AG04450 (cell line): Measurements from ENCODE around the gene GPANK1. TPM values are rescaled to one million over a fixed set of nuclear protein-coding genes. Genes with fewer than 3 reads are reported as not detected.

Source experiments
- CTCF ChIA-PET: fragments of 300-600, 350-600 bp; formaldehyde crosslinking; extraction: SDS; loops from one replicate; lab custom pipeline; 2022; ENCODE audit warnings: antibody characterized with exemption, inconsistent platforms; lab: Charles Lee
- POLR2A ChIA-PET: fragments of 350-600 bp; formaldehyde crosslinking; extraction: SDS; loops from one replicate; lab custom pipeline; 2021; ENCODE audit warnings: antibody characterized with exemption, inconsistent platforms; lab: Yijun Ruan, JAX
- DNase-seq: peaks from one replicate; pipeline ENCODE4 v3.0.0-alpha.2; 2011; ENCODE audit warnings: low read depth, low spot score
- H3K27ac ChIP-seq: one replicate; pipeline ENCODE4 v1.5.1; 2012; ENCODE audit warnings: low read depth, low read length, control low read depth
- H3K27me3 ChIP-seq: one replicate; pipeline ENCODE4 v1.6.0; 2012; ENCODE audit warnings: low read length; ENCODE audit not compliant: control insufficient read depth, insufficient read depth
- H3K4me3 ChIP-seq: 2 replicates; pipeline ENCODE4 v1.5.1; 2011; ENCODE audit warnings: mild to moderate bottlenecking, low read depth, low read length, control low read depth
- H3K9me3 ChIP-seq: 2 replicates; pipeline ENCODE4 v1.5.1; 2012; ENCODE audit warnings: low read length; ENCODE audit not compliant: control insufficient read depth, insufficient read depth
- CTCF ChIP-seq: IDR thresholded peaks from 2 replicates; pipeline ENCODE4 v1.5.1; 2011; ENCODE audit warnings: low read depth, low read length, control low read depth, inconsistent platforms
- polyA plus RNA-seq: library from polyadenylated mRNA; depleted of rRNA; stranded (reverse); fragments of >200 nt; gene quantifications from 2 replicates; pipeline ENCODE4 v1.2.3, GENCODE V29; 2011; rRNA removed
- small RNA-seq: library from RNA; depleted of rRNA; stranded (forward); fragments of <200 nt; gene quantifications from one replicate; pipeline ENCODE3, GENCODE V24; 2012; ENCODE audit warnings: low read depth; ENCODE audit not compliant: insufficient read length

The GPANK1 gene
- polyA plus RNA-seq, 1 experiment: 13.5 TPM

DNA sequence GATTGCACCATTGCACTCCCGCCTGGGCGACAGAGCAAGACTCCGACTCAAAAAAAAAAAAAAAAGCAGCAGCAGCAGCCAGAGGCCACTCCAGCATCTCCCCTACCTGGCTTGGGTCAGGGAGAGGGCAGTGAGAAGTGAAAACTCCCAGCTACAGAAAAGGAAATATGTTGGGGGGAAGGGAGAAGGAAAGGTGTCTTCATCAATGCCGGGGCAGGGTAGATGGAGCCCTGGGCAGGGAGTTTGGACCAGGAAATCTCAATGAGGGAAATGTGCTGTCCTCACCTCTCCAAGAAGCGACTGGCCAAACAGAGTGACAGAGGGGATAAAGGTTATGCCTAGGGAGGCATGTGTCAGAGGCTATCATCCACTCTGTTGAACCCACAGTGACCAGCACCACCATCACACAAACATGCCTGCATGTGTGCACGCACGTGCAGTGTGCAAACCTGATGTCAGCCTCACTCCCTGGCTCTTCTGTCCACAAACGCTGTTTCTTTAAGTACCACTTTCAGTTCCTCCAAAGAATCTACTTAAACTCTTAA, 50.6 kb downstream of the GPANK1 start:
- Histone ChIP-seq H3K27me3 (peaks cover 6% of the 10 kb centered on the region), H3K27ac (no peak overlapping the region), H3K9me3 (no peaks in the 10 kb centered on the region), H3K4me3 (no peak overlapping the region)
- no peak for TF ChIP-seq CTCF
- CTCF ChIA-PET: interaction anchor here (0.9 kb wide), 1 partner anchor 16 kb away, joined by 3 read pairs; no protein-coding TSS in a partner anchor
- DNase-seq: no peak
- POLR2A ChIA-PET: interaction anchor here (0.7 kb wide), 1 partner anchor 14 kb away, joined by 4 read pairs; no protein-coding TSS in a partner anchor

Small RNA genes within 50 kb of the gene (small RNA-seq; reads per million reads assigned to genes)
- gene MIR4646 (not detected), gene MIR6832 (not detected), gene RF00019 (not detected), gene SNORA38 (11.3 reads per million, percentile 72 among the genes with 10 or more reads in this experiment), gene UQCRHP1 (not detected)

Other genes starting within 250 kb of the GPANK1 start
- 17.9 and 19.0 TPM in 2 replicates for gene MICB, start 166.9 kb downstream of the GPANK1 start, polyA plus RNA-seq
- not detected in 2 replicates for gene MCCD1, start 136.0 kb downstream of the GPANK1 start, polyA plus RNA-seq
- 434 and 480 TPM in 2 replicates for gene DDX39B, start 123.0 kb downstream of the GPANK1 start, polyA plus RNA-seq
- 12.5 and 14.6 TPM in 2 replicates for gene ATP6V1G2, start 118.4 kb downstream of the GPANK1 start, polyA plus RNA-seq
- 5.1 and 5.4 TPM in 2 replicates for gene NFKBIL1, start 117.4 kb downstream of the GPANK1 start, polyA plus RNA-seq
- not detected in 2 replicates for gene LTA, start 92.7 kb downstream of the GPANK1 start, polyA plus RNA-seq
- not detected in 2 replicates for gene TNF, start 89.4 kb downstream of the GPANK1 start, polyA plus RNA-seq
- not detected in 2 replicates for gene LTB, start 82.6 kb downstream of the GPANK1 start, polyA plus RNA-seq
- gene LST1, start 78.7 kb downstream of the GPANK1 start, polyA plus RNA-seq: not detected in 2 replicates
- not detected in 2 replicates for gene NCR3, start 72.0 kb downstream of the GPANK1 start, polyA plus RNA-seq
- gene AIF1, start 49.8 kb downstream of the GPANK1 start, polyA plus RNA-seq: not detected in 2 replicates
- gene PRRC2A, start 44.3 kb downstream of the GPANK1 start, polyA plus RNA-seq: 24.8 and 30.7 TPM in 2 replicates
- gene BAG6, start 12.3 kb downstream of the GPANK1 start, polyA plus RNA-seq: 58.2 and 68.7 TPM in 2 replicates
- gene APOM, start 9.1 kb downstream of the GPANK1 start, polyA plus RNA-seq: 2.8 and 3.9 TPM in 2 replicates
- 10.2 and 11.6 TPM in 2 replicates for gene C6orf47, start 4.2 kb downstream of the GPANK1 start, polyA plus RNA-seq
- gene CSNK2B, start 1.1 kb upstream of the GPANK1 start, polyA plus RNA-seq: 80.1 and 96.0 TPM in 2 replicates
- 5.5 and 7.0 TPM in 2 replicates for gene LY6G5B, start 5.0 kb upstream of the GPANK1 start, polyA plus RNA-seq
- 2.0 and 2.7 TPM in 2 replicates for gene LY6G5C, start 16.1 kb upstream of the GPANK1 start, polyA plus RNA-seq
- gene ABHD16A, start 38.3 kb upstream of the GPANK1 start, polyA plus RNA-seq: 34.0 and 36.3 TPM in 2 replicates
- not detected in 2 replicates for gene LY6G6F, start 41.9 kb upstream of the GPANK1 start, polyA plus RNA-seq
- gene LY6G6D, start 50.4 kb upstream of the GPANK1 start, polyA plus RNA-seq: not detected in 2 replicates
- not detected in 2 replicates for gene LY6G6C, start 56.7 kb upstream of the GPANK1 start, polyA plus RNA-seq
- not detected in 2 replicates for gene MPIG6B, start 58.4 kb upstream of the GPANK1 start, polyA plus RNA-seq
- gene DDAH2, start 64.3 kb upstream of the GPANK1 start, polyA plus RNA-seq: 44.4 and 59.1 TPM in 2 replicates
- gene CLIC1, start 71.5 kb upstream of the GPANK1 start, polyA plus RNA-seq: 466 and 531 TPM in 2 replicates
- 6.4 and 7.2 TPM in 2 replicates for gene MSH5, start 75.0 kb upstream of the GPANK1 start, polyA plus RNA-seq
- 0.24 and 0.88 TPM in 2 replicates for gene SAPCD1, start 97.7 kb upstream of the GPANK1 start, polyA plus RNA-seq
- 0.10 and 0.32 TPM in 2 replicates for gene VWA7, start 112.3 kb upstream of the GPANK1 start, polyA plus RNA-seq
- 16.0 and 23.9 TPM in 2 replicates for gene VARS1, start 130.8 kb upstream of the GPANK1 start, polyA plus RNA-seq
- 34.2 and 38.3 TPM in 2 replicates for gene LSM2, start 142.0 kb upstream of the GPANK1 start, polyA plus RNA-seq
- gene HSPA1L, start 150.3 kb upstream of the GPANK1 start, polyA plus RNA-seq: 1.1 and 1.2 TPM in 2 replicates
- gene HSPA1A, start 150.5 kb upstream of the GPANK1 start, polyA plus RNA-seq: 46.6 and 50.4 TPM in 2 replicates
- 31.9 TPM in 2 replicates for gene HSPA1B, start 162.7 kb upstream of the GPANK1 start, polyA plus RNA-seq
- gene NEU1, start 197.8 kb upstream of the GPANK1 start, polyA plus RNA-seq: 39.0 and 49.4 TPM in 2 replicates
- gene SLC44A4, start 214.0 kb upstream of the GPANK1 start, polyA plus RNA-seq: 0.04 and 0.12 TPM in 2 replicates
- gene EHMT2, start 232.7 kb upstream of the GPANK1 start, polyA plus RNA-seq: 23.8 and 28.5 TPM in 2 replicates
- 2.4 and 4.3 TPM in 2 replicates for gene ZBTB12, start 237.1 kb upstream of the GPANK1 start, polyA plus RNA-seq